K562 (cell line): ENCODE measurements around the gene ACBD6. TPM values are rescaled to one million over a fixed set of nuclear protein-coding genes. Genes with fewer than 3 reads are reported as not detected.

Experiments used
- ARHGAP35 ChIP-seq: fragments of 450-650 bp; IDR thresholded peaks from 2 replicates; pipeline ENCODE4 v1.6.1; 2018; ENCODE audit not compliant: partially characterized antibody
- MYBL2 ChIP-seq, 2 experiments: fragments of 450-650 bp in 1 of 2; sonication (generic) in 1 of 2; formaldehyde crosslinking in 1 of 2; IDR thresholded peaks; 2 replicates each; pipeline versions ENCODE4 v1.6.1 to v1.8.1; 2017 to 2022; ENCODE audit warnings: borderline replicate concordance in 1 of 2, inconsistent platforms in 1 of 2, low read depth in 1 of 2, mild to moderate bottlenecking in 1 of 2, missing genetic modification reagents in 1 of 2, moderate library complexity in 1 of 2
- POU5F1 ChIP-seq: fragments of 150-350 bp; IDR thresholded peaks from 2 replicates; pipeline ENCODE4 v1.6.1; 2014; ENCODE audit warnings: borderline replicate concordance, low read length, low read depth, mild to moderate bottlenecking; ENCODE audit not compliant: partially characterized antibody
- SIN3A ChIP-seq, 2 experiments: fragments of 150-350 bp in 1 of 2; IDR thresholded peaks; 2 replicates each; pipeline ENCODE4 v1.6.1; 2011 to 2016; ENCODE audit warnings: borderline replicate concordance in 2 of 2, low read depth in 2 of 2, low read length in 2 of 2, mild to moderate bottlenecking in 2 of 2, moderate library complexity in 2 of 2; ENCODE audit not compliant: control insufficient read depth in 1 of 2
- ZNF224 ChIP-seq: sonication (generic); formaldehyde crosslinking; IDR thresholded peaks from 2 replicates; pipeline ENCODE4 v1.8.0; 2022; ENCODE audit warnings: mild to moderate bottlenecking, missing genetic modification reagents
- ZNF311 ChIP-seq: fragments of 250-450 bp; sonication (Bioruptor Pico); IDR thresholded peaks from 2 replicates; pipeline ENCODE4 v1.4.0; 2020; ENCODE audit warnings: mild to moderate bottlenecking, moderate library complexity
- ZNF644 ChIP-seq: fragments of 200-800 bp; sonication (Bioruptor generic); IDR thresholded peaks from 2 replicates; pipeline ENCODE4 v1.6.1; 2016; ENCODE audit warnings: low read depth, missing genetic modification characterization, missing compliant biosample characterization
- polyA plus RNA-seq, 8 experiments: library from polyadenylated mRNA; depleted of rRNA in 4 of 8; stranded (reverse) in 5 of 8; unstranded in 3 of 8; fragments of >200 nt; fragmentation: Nextera tagmentation in 2 of 8; fragmentation: Illumina TruSeq in 1 of 8; extraction: Ambion mirVana in 2 of 8; extraction: Trizol in 1 of 8; gene quantifications; 2 replicates each; pipeline versions ENCODE4 v1.2.1 to v1.2.3, GENCODE V29; 2011 to 2014; ENCODE audit warnings: inconsistent platforms in 1 of 8, missing spikeins in 1 of 8
- total RNA-seq, 7 experiments: library from RNA; depleted of rRNA in 6 of 7; stranded (reverse); fragments of >200 nt in 6 of 7; fragmentation: Illumina TruSeq in 2 of 7; extraction: Trizol in 2 of 7; gene quantifications; 2 replicates each; pipeline versions ENCODE4 v1.2.1 to v1.2.3, GENCODE V29; 2011 to 2021; ENCODE audit warnings: low replicate concordance in 1 of 7
- TF ChIP-seq, protein P1 (sequence below): fragments of 450-650 bp; IDR thresholded peaks from 2 replicates; pipeline ENCODE4 v1.6.1; 2016; ENCODE audit warnings: mild to moderate bottlenecking
- TF ChIP-seq, protein P2 (sequence below), 2 experiments: fragments of 450-650 bp; formaldehyde crosslinking in 1 of 2; IDR thresholded peaks; 2 replicates each; pipeline versions ENCODE4 v1.4.0 to v1.6.1; 2014 to 2020; ENCODE audit warnings: mild to moderate bottlenecking in 2 of 2, borderline replicate concordance in 1 of 2, low read depth in 1 of 2

ACBD6 gene
- total and polyA plus RNA-seq, 9 of the 15 experiments (the other 6 are each of a cell fraction or from before 2014, with no cell fraction given) = 16.9 to 107 (median 77.7) TPM

DNA sequence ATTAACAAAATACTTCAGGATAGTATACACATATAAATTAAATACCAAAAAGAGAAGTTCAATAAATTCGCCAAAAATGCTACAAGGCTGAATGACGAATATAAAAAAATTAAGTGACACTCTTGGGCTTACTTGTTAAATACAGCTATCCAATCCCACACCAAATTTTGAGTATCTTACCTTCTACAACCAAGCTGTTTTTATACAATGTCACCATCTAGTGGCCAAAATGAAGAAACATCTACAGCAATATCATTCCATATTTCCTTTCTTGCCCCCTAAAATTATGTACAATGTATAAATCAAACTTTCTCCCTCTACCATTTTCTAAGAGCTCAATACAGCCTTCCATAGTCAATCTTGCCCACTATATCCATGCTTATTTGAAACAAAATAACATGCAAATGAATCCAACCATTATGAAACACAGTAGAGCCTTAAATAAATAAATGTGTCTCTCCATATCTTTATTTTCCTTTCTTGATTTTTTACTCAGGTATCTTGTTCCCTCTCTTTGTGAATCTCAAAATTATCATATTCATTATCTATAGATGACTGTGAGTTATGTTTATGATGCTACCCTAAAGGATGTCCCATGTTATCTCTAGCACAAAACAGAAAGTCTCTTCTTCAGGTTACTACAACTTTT, 86.3 kb downstream of the ACBD6 start (continued):
- TF ChIP-seq, protein P1, sequence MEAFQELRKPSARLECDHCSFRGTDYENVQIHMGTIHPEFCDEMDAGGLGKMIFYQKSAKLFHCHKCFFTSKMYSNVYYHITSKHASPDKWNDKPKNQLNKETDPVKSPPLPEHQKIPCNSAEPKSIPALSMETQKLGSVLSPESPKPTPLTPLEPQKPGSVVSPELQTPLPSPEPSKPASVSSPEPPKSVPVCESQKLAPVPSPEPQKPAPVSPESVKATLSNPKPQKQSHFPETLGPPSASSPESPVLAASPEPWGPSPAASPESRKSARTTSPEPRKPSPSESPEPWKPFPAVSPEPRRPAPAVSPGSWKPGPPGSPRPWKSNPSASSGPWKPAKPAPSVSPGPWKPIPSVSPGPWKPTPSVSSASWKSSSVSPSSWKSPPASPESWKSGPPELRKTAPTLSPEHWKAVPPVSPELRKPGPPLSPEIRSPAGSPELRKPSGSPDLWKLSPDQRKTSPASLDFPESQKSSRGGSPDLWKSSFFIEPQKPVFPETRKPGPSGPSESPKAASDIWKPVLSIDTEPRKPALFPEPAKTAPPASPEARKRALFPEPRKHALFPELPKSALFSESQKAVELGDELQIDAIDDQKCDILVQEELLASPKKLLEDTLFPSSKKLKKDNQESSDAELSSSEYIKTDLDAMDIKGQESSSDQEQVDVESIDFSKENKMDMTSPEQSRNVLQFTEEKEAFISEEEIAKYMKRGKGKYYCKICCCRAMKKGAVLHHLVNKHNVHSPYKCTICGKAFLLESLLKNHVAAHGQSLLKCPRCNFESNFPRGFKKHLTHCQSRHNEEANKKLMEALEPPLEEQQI = peak; percentile 65; the same call in 1 of the 2 replicates
- TF ChIP-seq MYBL2 (IDR thresholded peaks at IDR 0.05; ENCODE audit: low read depth) (no peak), MYBL2 (CRISPR knock-in tag; IDR thresholded peaks at IDR 0.05; ENCODE audit: borderline replicate concordance) (no peak), ZNF311 (CRISPR knock-in tag) (no peak), ARHGAP35 (no peak), POU5F1 (no peak), SIN3A (IDR thresholded peaks at IDR 0.05; ENCODE audit: borderline replicate concordance in 2 of 2, control insufficient read depth in 1 of 2, low read depth in 2 of 2, low read length in 2 of 2) (no peak), ZNF224 (no peak), ZNF644 (tag) (no peak)
- TF ChIP-seq, protein P2, sequence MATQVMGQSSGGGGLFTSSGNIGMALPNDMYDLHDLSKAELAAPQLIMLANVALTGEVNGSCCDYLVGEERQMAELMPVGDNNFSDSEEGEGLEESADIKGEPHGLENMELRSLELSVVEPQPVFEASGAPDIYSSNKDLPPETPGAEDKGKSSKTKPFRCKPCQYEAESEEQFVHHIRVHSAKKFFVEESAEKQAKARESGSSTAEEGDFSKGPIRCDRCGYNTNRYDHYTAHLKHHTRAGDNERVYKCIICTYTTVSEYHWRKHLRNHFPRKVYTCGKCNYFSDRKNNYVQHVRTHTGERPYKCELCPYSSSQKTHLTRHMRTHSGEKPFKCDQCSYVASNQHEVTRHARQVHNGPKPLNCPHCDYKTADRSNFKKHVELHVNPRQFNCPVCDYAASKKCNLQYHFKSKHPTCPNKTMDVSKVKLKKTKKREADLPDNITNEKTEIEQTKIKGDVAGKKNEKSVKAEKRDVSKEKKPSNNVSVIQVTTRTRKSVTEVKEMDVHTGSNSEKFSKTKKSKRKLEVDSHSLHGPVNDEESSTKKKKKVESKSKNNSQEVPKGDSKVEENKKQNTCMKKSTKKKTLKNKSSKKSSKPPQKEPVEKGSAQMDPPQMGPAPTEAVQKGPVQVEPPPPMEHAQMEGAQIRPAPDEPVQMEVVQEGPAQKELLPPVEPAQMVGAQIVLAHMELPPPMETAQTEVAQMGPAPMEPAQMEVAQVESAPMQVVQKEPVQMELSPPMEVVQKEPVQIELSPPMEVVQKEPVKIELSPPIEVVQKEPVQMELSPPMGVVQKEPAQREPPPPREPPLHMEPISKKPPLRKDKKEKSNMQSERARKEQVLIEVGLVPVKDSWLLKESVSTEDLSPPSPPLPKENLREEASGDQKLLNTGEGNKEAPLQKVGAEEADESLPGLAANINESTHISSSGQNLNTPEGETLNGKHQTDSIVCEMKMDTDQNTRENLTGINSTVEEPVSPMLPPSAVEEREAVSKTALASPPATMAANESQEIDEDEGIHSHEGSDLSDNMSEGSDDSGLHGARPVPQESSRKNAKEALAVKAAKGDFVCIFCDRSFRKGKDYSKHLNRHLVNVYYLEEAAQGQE (IDR thresholded peaks at IDR 0.05; ENCODE audit: borderline replicate concordance) = peak; percentile 73; the same call in 1 of the 2 replicates
- TF ChIP-seq, protein P2 (CRISPR knock-in tag; IDR thresholded peaks at IDR 0.05; ENCODE audit: low read depth) = no peak
